K562 (cell line): ENCODE data around the gene SOX8. TPM values are rescaled to one million over a fixed set of nuclear protein-coding genes. Genes with fewer than 3 reads are reported as not detected.

ENCODE experiments used
- HSF4 ChIP-seq: fragments of 250-450 bp; sonication (Bioruptor Pico); IDR thresholded peaks from 2 replicates; pipeline ENCODE4 v2.1.2; 2022; ENCODE audit warnings: mild to moderate bottlenecking, moderate library complexity, borderline replicate concordance
- polyA plus RNA-seq, 8 experiments: library from polyadenylated mRNA; depleted of rRNA in 4 of 8; stranded (reverse) in 5 of 8; unstranded in 3 of 8; fragments of >200 nt; fragmentation: Nextera tagmentation in 2 of 8; fragmentation: Illumina TruSeq in 1 of 8; extraction: Ambion mirVana in 2 of 8; extraction: Trizol in 1 of 8; gene quantifications; 2 replicates each; pipeline versions ENCODE4 v1.2.1 to v1.2.3, GENCODE V29; 2011 to 2014; ENCODE audit warnings: inconsistent platforms in 1 of 8, missing spikeins in 1 of 8
- total RNA-seq, 7 experiments: library from RNA; depleted of rRNA in 6 of 7; stranded (reverse); fragments of >200 nt in 6 of 7; fragmentation: Illumina TruSeq in 2 of 7; extraction: Trizol in 2 of 7; gene quantifications; 2 replicates each; pipeline versions ENCODE4 v1.2.1 to v1.2.3, GENCODE V29; 2011 to 2021; ENCODE audit warnings: low replicate concordance in 1 of 7
- TF ChIP-seq, protein P1 (sequence below): sonication (generic); formaldehyde crosslinking; IDR thresholded peaks from 2 replicates; pipeline ENCODE4 v1.8.0; 2022; ENCODE audit warnings: mild to moderate bottlenecking, missing genetic modification reagents
- TF ChIP-seq, protein P2 (sequence below): sonication (generic); formaldehyde crosslinking; IDR thresholded peaks from 2 replicates; pipeline ENCODE4 v1.9.0; 2022; ENCODE audit warnings: mild to moderate bottlenecking, missing genetic modification reagents
- TF ChIP-seq, protein P3 (sequence below), 2 experiments: fragments of 450-650 bp; IDR thresholded peaks; 2 replicates each; pipeline ENCODE4 v1.6.1; 2016

The SOX8 gene
- total and polyA plus RNA-seq, 9 of the 15 experiments (the other 6 are each of a cell fraction or from before 2014, with no cell fraction given): 0.07 to 0.15 (median 0.15) TPM; not detected in 6

DNA sequence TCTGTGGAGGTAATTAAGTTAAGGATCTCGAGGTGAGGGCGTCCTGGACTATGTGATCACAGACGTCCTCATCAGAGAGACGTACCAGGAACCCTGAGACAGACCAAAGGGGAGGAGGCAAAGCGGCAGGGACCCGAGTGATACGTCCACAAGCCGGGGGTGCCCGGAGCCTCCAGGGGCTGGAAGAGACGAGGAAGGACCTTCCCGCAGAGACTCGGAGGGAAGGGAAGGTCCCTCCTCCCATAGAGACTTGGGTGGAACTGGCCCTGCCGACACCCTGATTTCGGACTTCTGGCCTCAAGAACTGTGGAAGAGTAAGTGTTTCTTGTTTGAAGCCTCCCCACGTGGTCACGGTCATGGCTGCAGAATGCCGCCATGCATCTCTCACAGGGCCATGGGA, 41.6 kb upstream of the SOX8 start (continued):
- TF ChIP-seq, protein P1, sequence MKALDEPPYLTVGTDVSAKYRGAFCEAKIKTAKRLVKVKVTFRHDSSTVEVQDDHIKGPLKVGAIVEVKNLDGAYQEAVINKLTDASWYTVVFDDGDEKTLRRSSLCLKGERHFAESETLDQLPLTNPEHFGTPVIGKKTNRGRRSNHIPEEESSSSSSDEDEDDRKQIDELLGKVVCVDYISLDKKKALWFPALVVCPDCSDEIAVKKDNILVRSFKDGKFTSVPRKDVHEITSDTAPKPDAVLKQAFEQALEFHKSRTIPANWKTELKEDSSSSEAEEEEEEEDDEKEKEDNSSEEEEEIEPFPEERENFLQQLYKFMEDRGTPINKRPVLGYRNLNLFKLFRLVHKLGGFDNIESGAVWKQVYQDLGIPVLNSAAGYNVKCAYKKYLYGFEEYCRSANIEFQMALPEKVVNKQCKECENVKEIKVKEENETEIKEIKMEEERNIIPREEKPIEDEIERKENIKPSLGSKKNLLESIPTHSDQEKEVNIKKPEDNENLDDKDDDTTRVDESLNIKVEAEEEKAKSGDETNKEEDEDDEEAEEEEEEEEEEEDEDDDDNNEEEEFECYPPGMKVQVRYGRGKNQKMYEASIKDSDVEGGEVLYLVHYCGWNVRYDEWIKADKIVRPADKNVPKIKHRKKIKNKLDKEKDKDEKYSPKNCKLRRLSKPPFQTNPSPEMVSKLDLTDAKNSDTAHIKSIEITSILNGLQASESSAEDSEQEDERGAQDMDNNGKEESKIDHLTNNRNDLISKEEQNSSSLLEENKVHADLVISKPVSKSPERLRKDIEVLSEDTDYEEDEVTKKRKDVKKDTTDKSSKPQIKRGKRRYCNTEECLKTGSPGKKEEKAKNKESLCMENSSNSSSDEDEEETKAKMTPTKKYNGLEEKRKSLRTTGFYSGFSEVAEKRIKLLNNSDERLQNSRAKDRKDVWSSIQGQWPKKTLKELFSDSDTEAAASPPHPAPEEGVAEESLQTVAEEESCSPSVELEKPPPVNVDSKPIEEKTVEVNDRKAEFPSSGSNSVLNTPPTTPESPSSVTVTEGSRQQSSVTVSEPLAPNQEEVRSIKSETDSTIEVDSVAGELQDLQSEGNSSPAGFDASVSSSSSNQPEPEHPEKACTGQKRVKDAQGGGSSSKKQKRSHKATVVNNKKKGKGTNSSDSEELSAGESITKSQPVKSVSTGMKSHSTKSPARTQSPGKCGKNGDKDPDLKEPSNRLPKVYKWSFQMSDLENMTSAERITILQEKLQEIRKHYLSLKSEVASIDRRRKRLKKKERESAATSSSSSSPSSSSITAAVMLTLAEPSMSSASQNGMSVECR: no peak
- TF ChIP-seq, protein P2, sequence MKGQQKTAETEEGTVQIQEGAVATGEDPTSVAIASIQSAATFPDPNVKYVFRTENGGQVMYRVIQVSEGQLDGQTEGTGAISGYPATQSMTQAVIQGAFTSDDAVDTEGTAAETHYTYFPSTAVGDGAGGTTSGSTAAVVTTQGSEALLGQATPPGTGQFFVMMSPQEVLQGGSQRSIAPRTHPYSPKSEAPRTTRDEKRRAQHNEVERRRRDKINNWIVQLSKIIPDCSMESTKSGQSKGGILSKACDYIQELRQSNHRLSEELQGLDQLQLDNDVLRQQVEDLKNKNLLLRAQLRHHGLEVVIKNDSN (CRISPR knock-in tag): peak; percentile 28; the same call in 1 of the 2 replicates
- TF ChIP-seq, protein P3, sequence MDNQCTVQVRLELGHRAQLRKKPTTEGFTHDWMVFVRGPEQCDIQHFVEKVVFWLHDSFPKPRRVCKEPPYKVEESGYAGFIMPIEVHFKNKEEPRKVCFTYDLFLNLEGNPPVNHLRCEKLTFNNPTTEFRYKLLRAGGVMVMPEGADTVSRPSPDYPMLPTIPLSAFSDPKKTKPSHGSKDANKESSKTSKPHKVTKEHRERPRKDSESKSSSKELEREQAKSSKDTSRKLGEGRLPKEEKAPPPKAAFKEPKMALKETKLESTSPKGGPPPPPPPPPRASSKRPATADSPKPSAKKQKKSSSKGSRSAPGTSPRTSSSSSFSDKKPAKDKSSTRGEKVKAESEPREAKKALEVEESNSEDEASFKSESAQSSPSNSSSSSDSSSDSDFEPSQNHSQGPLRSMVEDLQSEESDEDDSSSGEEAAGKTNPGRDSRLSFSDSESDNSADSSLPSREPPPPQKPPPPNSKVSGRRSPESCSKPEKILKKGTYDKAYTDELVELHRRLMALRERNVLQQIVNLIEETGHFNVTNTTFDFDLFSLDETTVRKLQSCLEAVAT (IDR thresholded peaks at IDR 0.05): no peak
- no peak for TF ChIP-seq HSF4 (CRISPR knock-in tag)
